ACHN (cell line): ENCODE results near the gene SNX15.

Experiments
- DNase-seq: peaks from one replicate; pipeline ENCODE4 v3.0.0-alpha.2; 2015
- in situ Hi-C: cut with HindIII; loops from 2 replicates; pipeline ENCODE4 v1.10.0; 2017; ENCODE audit warnings: low sequenced_read_pairs, low pct_ligation_motif_present, low pct_unique_long_range_greater_than_20kb

The SNX15 gene

DNA sequence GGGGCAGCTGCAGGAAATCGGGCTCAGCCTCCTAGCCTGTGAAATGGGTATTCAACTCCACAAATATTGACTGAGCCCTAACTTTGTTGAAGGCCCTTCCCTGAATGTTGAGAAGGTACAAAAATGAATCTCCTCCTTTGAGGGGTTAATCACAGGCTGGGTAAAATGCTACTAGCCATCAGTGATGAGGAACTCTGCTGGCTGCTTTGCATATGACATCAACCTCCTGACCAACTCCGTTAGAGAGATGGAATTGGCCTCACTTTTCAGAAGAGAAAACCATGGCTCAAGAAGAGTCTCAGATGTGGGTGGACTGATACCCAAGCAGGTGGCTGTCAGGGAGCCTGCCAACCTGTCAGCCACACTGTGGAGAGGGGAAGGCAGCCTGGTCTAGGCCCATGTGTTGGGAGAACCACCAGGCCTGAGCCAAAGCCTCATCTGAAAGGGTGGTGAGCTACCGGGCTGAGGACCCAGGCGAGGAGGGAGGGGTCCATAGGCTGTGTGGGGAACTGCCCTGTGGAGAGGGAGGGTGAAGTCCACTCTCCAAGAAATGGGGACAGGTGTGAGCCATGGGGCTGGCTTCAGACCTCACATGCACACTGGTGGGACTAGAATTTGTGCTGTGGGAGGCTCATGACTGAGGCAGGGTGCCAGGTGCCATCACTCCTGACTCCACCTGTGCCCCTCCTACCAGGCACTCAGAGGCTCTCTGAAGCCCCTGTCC lies 44.8 kb downstream of the SNX15 start:
- DNase-seq, result no peak
- in situ Hi-C loops, result no loop called here

- in situ Hi-C loops, result no loop called here
Observed at GRCh38 chr11:65072631-65072966, 45.4 kb downstream of the SNX15 start.

DNA sequence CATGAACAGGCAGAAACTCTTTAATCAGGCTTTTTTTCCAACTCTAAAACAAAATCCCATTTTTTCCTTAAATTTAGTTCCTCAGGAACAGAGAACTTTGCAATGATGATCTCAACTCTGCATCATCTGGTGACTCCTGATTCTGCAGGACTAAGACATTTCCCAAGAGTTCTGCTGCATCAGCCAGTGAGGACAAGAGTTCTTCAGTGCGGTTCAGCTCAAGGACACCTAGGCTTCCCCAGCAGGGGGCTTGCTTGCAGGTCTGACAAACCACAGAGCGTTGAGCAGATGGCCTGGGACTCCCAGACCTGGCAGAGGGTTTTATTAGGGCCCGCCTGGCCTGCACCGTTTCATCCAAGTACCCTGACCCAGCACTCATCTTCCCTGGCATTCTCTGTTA lies 50.2 kb downstream of the SNX15 start:
- in situ Hi-C loops, result no loop called here
- DNase-seq, result no peak

More at GRCh38 chr11:65072631-65072966, 45.4 kb downstream of the SNX15 start:
- no peak for DNase-seq

DNA sequence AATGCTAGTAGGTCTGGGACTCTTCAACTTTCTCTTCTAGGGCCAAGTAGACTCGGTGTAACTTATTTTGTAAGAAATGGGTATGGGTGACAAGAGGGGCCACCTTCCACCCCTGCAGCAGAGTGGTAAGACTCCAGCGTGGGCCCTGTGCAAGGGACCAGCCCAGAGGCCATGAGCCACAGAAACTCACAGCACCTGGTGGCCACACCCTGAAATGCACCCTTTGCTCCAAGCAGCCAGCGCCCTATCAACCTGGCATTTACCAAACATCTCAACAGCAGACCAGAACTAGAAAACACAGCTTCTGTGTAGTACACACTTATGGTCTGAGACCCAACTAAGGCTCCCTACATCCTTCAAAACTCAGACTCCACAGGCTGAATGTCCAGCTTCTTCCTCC lies 50.9 kb downstream of the SNX15 start:
- peak; percentile 42 for DNase-seq
- in situ Hi-C loops, result no loop called here

DNA sequence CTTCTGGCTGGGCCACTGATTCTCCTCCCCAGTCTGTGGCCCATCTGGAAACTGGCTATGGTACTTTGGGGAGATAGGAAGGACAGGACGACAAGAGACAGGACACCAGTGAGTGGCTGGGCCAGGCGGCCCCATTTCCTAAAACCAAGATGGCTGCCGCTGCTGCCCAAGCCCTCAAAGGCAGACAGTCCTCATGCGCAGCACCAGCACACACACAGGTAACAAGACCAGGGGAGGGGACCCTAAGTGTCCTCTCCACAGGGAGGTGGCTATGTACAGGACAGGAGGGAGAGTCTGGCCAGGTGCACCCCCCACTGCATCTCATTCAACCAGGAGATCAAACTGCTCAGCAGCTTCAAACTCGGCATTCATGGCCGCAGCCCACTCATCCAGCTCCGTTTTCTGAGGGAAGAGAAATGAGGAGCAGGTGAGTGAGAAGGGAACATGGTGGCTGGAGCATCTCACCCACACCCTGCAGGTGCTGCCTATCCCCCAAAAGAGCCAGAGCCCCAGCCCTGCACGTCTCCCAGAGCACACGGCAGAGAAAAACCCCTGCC lies 51.6 kb downstream of the SNX15 start:
- in situ Hi-C loops, result no loop called here
- no peak for DNase-seq

DNA sequence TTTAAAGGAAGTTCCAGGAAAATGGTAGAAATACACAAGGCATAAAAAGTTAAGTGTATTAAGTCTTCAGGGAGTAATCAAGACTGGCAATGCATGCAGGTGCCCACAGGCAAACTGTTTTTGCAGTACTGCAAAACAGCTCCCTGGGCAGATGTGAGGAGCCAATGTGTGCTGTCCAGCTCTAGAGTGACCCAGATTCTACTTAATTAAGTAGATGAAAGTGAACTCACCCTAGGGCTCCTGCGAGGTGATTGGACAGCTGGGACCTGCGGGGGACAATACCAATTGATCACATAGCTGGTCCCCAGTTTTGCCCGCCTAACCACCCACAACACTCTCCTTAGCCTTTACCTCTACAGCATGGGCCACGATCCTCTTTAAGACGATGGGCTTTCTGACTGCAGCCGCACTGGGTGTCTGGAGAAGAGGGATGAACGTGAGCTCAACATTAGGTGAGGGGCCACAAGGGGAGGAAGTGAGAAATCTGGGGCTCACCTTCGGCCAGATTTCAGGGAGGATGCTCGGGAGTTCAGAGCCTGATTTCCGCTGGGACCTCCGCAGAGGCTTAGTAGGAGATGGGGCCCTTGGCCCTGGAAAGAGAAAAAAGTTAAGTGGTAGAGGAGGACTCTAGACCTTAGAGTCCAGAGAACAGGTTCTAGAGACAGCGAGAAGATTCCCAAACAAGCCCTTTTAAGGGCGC lies 56.0 kb downstream of the SNX15 start:
- in situ Hi-C loops, result no loop called here
- DNase-seq, result no peak

- DNase-seq, result peak; percentile 91
- in situ Hi-C loops, result no loop called here
Observed at GRCh38 chr11:65083834-65084597, 56.8 kb downstream of the SNX15 start, which contains the start of the genes CDCA5 and ZFPL1. Gene CDCA5, minus strand, starts transcription at chr11:65084040. Its CDS starts 62 bp downstream, at chr11:65083978. Gene ZFPL1, plus strand, starts transcription at chr11:65084222. Its CDS starts 477 bp downstream, at chr11:65084699.

DNA sequence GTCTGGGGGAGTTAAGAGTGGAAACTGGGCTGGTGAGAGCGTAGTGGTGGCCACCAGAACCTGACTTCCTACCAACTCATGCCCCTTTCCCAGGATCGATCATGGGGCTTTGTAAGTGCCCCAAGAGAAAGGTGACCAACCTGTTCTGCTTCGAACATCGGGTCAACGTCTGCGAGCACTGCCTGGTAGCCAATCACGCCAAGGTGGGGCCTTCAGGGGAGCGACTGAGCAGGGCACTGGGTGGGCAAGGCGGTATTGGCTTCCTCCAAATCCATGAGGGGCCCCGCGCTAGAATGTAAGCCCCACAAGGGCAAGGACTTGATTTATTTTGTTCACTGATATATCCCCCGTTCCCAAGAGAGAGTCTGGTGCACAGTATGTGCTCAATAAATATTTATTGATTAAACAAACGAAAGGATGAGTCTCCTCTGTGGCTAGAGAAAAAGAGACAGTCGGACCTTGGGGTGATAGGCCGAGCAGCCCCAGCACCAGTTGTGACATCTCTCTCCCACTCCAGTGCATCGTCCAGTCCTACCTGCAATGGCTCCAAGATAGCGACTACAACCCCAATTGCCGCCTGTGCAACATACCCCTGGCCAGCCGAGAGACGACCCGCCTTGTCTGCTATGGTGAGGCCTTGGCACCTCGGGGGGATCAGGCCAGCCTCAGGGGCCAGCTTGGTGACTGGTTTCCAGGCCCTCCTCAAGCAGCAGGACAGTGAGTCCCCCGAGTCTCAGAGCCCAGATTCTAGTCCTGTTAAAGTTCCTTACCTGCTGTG lies 57.5 kb downstream of the SNX15 start:
- in situ Hi-C loops, result no loop called here
- DNase-seq, result no peak

GRCh38 chr11:65085446-65085845 lies 58.2 kb downstream of the SNX15 start:
- DNase-seq, result no peak
- in situ Hi-C loops, result no loop called here

- no peak for DNase-seq
- in situ Hi-C loops, result no loop called here
Observed at GRCh38 chr11:65086809-65087208, 59.6 kb downstream of the SNX15 start.

DNA sequence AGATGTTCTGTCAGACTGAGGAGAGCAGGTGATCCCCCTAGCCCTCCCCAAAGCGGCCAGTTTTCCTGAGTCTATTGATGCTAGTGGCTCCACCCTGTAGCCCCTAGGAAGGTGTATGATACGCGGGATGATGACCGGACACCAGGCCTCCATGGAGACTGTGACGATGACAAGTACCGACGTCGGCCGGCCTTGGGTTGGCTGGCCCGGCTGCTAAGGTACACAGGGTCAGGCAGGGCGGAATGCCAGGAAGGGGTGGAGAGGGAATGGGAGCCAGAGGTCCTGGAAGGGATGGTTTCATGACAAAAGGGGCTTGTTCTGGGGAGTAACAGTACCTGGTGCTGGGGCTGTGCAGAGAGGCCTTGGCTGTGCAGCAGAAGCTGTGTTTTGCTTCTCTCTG lies 60.0 kb downstream of the SNX15 start:
- in situ Hi-C loops, result no loop called here
- no peak for DNase-seq

DNA sequence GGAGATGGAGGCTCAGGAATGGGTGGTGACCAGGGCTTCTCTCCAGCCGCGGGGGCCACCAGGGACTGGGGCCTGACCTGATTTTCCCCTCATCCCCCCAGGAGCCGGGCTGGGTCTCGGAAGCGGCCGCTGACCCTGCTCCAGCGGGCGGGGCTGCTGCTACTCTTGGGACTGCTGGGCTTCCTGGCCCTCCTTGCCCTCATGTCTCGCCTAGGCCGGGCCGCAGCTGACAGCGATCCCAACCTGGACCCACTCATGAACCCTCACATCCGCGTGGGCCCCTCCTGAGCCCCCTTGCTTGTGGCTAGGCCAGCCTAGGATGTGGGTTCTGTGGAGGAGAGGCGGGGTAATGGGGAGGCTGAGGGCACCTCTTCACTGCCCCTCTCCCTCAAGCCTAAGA lies 60.6 kb downstream of the SNX15 start:
- DNase-seq, result no peak
- in situ Hi-C loops, result no loop called here

DNA sequence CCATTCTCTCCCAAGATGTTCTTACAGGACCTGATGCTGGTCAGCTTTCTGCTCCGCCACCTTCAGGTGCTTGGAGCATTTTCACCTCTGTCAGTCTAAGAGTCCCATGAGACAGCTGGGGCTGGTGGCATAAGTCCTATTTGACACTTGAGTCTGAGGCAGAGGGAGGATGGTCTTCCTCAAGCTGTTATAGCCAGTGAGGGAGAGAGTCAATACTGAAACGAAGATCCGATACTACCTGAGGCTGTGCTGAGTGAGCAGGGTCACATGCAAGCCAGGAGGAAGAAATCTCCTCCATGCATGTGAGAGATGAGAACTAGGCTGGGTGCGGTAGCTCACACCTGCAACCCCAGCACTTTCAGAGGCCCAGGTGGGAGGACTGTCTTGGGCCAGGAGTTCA lies 62.4 kb downstream of the SNX15 start:
- DNase-seq, result no peak
- in situ Hi-C loops, result no loop called here
